GM23248 (cell line): ENCODE measurements around the gene FARP1.

Experiments used
- EZH2 ChIP-seq: fragments of 200-600 bp; sonication (generic); IDR thresholded peaks from 2 replicates; pipeline ENCODE4 v1.6.1; 2018; ENCODE audit warnings: antibody characterized with exemption, mild to moderate bottlenecking; ENCODE audit not compliant: insufficient read depth, poor library complexity, severe bottlenecking
- EZH2phosphoT487 ChIP-seq: fragments of 200-600 bp; sonication (generic); IDR thresholded peaks from 2 replicates; pipeline ENCODE4 v1.6.1; 2018; ENCODE audit warnings: antibody characterized with exemption, moderate library complexity, mild to moderate bottlenecking, low read depth; ENCODE audit not compliant: insufficient read depth

GRCh38 chr13:98446234-98446621, 303.3 kb downstream of the FARP1 start:
- TF ChIP-seq EZH2 (no peak), EZH2phosphoT487 (no peak)
